Forelimb muscle (tissue), 1 donor: ENCODE results near the gene RASGEF1B. TPM values are rescaled to one million over a fixed set of nuclear protein-coding genes. Genes with fewer than 3 reads are reported as not detected.
"Not testable (repeated sequence)": the region's sequence is repeated elsewhere in the genome, so short reads cannot be mapped to it uniquely, and the experiment has no call there.

ENCODE experiments used
- DNase-seq: peaks from one replicate; pipeline ENCODE4 v3.0.0-alpha.2; 2013; ENCODE audit warnings: low read depth
- polyA plus RNA-seq: library from polyadenylated mRNA; unstranded; fragments of 120-200 nt; gene quantifications from one replicate; pipeline ENCODE4 v1.2.1, GENCODE V29; 2013; ENCODE audit not compliant: insufficient read length

Gene RASGEF1B
- polyA plus RNA-seq, 1 donor, result 4.8 TPM

GRCh38 chr4:81498551-81499099 is 26.9 kb upstream of the RASGEF1B start:
- no peak for DNase-seq

- no peak for DNase-seq
These were observed 26.3 kb upstream of the RASGEF1B start for GRCh38 chr4:81498046-81498445.

GRCh38 chr4:81495345-81495744 is 23.6 kb upstream of the RASGEF1B start:
- DNase-seq, result no peak

- DNase-seq, result no peak
These were observed 22.3 kb upstream of the RASGEF1B start for GRCh38 chr4:81494031-81494431.

GRCh38 chr4:81492606-81493230 is 21.0 kb upstream of the RASGEF1B start:
- no peak for DNase-seq

GRCh38 chr4:81491943-81492342 is 20.2 kb upstream of the RASGEF1B start:
- no peak for DNase-seq

GRCh38 chr4:81490403-81491160 is 18.9 kb upstream of the RASGEF1B start:
- DNase-seq, result no peak

GRCh38 chr4:81486502-81486901 is 14.8 kb upstream of the RASGEF1B start:
- DNase-seq, result no peak

- no peak for DNase-seq
These were observed 13.7 kb upstream of the RASGEF1B start for GRCh38 chr4:81485310-81485980.

GRCh38 chr4:81482326-81482725 is 10.6 kb upstream of the RASGEF1B start:
- DNase-seq, result no peak

GRCh38 chr4:81481151-81481550 is 9.4 kb upstream of the RASGEF1B start:
- DNase-seq, result no peak

- not testable (repeated sequence) for DNase-seq
These were observed 7.9 kb upstream of the RASGEF1B start for GRCh38 chr4:81479573-81479972.

GRCh38 chr4:81473331-81474265 is 1.9 kb upstream of the RASGEF1B start:
- not testable (repeated sequence) for DNase-seq

GRCh38 chr4:81472281-81473182 is 825 bp upstream of the RASGEF1B start:
- no peak for DNase-seq

- DNase-seq, result no peak
These were observed 464 bp downstream of the RASGEF1B start for GRCh38 chr4:81471298-81471587.

GRCh38 chr4:81470456-81471297 is 1.0 kb downstream of the RASGEF1B start:
- peak; percentile 41 for DNase-seq

- no peak for DNase-seq
These were observed 1.8 kb downstream of the RASGEF1B start for GRCh38 chr4:81469781-81470455.

GRCh38 chr4:81468678-81469077 is 3.0 kb downstream of the RASGEF1B start:
- DNase-seq, result no peak

GRCh38 chr4:81467672-81467964 is 4.1 kb downstream of the RASGEF1B start:
- DNase-seq, result no peak
